ENCODE measurements around the gene PAF1.

GRCh38 chr19:39423258-39424086 lies 32.6 kb upstream of the PAF1 start:
- TF ChIP-seq CTCF (IDR thresholded peaks at IDR 0.05; ENCODE audit: insufficient read depth, low read length): no peak
- no peak for TF ChIP-seq POLR2AphosphoS5 (IDR thresholded peaks at IDR 0.05; ENCODE audit: low read depth)

Data from HL-60 (cell line).